ENCODE results near the gene RNF41. TPM values are rescaled to one million over a fixed set of nuclear protein-coding genes. Genes with fewer than 3 reads are reported as not detected.

The RNF41 gene
- total and polyA plus RNA-seq, 2 donors (not counting 1 experiment from before 2014, with no cell fraction given): 113 to 129 TPM

DNA sequence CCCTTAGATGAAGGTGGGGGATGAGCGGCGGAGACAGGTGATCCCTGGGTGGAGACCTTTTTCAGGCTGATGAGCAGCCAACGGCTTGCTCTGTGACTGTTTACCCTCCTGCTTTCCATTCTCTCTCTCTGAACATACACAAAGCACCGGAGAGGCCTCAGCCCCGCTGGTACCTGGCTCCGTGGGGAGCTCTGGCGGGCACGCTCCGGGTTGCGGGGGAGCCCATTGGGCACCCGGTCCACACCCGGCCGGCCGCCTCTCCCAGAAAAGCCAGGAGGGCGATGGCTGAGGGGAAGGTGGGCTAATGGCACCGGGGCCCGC, 33.0 kb downstream of the RNF41 start:
- TF ChIP-seq, protein P1, sequence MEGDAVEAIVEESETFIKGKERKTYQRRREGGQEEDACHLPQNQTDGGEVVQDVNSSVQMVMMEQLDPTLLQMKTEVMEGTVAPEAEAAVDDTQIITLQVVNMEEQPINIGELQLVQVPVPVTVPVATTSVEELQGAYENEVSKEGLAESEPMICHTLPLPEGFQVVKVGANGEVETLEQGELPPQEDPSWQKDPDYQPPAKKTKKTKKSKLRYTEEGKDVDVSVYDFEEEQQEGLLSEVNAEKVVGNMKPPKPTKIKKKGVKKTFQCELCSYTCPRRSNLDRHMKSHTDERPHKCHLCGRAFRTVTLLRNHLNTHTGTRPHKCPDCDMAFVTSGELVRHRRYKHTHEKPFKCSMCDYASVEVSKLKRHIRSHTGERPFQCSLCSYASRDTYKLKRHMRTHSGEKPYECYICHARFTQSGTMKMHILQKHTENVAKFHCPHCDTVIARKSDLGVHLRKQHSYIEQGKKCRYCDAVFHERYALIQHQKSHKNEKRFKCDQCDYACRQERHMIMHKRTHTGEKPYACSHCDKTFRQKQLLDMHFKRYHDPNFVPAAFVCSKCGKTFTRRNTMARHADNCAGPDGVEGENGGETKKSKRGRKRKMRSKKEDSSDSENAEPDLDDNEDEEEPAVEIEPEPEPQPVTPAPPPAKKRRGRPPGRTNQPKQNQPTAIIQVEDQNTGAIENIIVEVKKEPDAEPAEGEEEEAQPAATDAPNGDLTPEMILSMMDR (IDR thresholded peaks at IDR 0.05): no peak
- no peak for TF ChIP-seq EZH2 (IDR thresholded peaks at IDR 0.05; ENCODE audit: borderline replicate concordance, insufficient read depth, low read depth, low read length, poor library complexity, severe bottlenecking)
- Histone ChIP-seq H2AFZ (ENCODE audit: insufficient read depth, low read depth, low read length, poor library complexity, severe bottlenecking) (peak overlapping the region; percentile 73), H3K4me2 (replicated peaks; ENCODE audit: low read depth, low read length, poor library complexity, severe bottlenecking) (peak overlapping the region; percentile 99), H3K9me3 (ENCODE audit: control extremely low read depth in 1 of 3, control insufficient read depth in 2 of 3, insufficient read depth in 1 of 3, low read length in 2 of 3) (no peaks in the 10 kb centered on the region), H3K27ac (ENCODE audit: low read length in 2 of 2) (peak overlapping the region; percentile 30 to 62), H3K9ac (ENCODE audit: low read length) (peak overlapping the region; percentile 92), H3K4me1 (ENCODE audit: control insufficient read depth in 2 of 2, insufficient read depth in 2 of 2, low read length in 2 of 2) (peaks cover 19 to 34% of the 10 kb centered on the region in 2 donors), H3K27me3 (replicated peaks in 1 of 4; ENCODE audit: control extremely low read depth in 1 of 4, control insufficient read depth in 3 of 4, insufficient read depth in 4 of 4, low read length in 3 of 4) (no peaks in the 10 kb centered on the region), H3K36me3 (replicated peaks in 1 of 2; ENCODE audit: control extremely low read depth in 1 of 2, control insufficient read depth in 1 of 2, extremely low read depth in 1 of 2, insufficient read depth in 2 of 2, low read length in 1 of 2) (peaks cover 3 to 27% of the 10 kb centered on the region in 2 experiments), H4K20me1 (ENCODE audit: control insufficient read depth, insufficient read depth, low read length, poor library complexity, severe bottlenecking) (no peaks in the 10 kb centered on the region), H3K4me3 (ENCODE audit: control extremely low read depth in 1 of 5, extremely low read depth in 1 of 5, insufficient read depth in 1 of 5, low read depth in 2 of 5, low read length in 4 of 5) (peak overlapping the region; percentile 61 to 89 (median 80)), H3K79me2 (ENCODE audit: control insufficient read depth, insufficient read depth, low read length) (peaks cover 29% of the 10 kb centered on the region)
- DNase-seq: no peak
- H3K9me3 Mint-ChIP-seq (ENCODE audit: insufficient read depth): no peaks in the 10 kb centered on the region
- no peaks in the 10 kb centered on the region for H3K27me3 Mint-ChIP-seq
- ATAC-seq (ENCODE audit: low read depth): no peak
- intact Hi-C loops (cut with micrococcal nuclease): loop anchor here (1.0 to 10.0 kb wide), 5 partner anchors 30 to 280 kb away; partner anchors contain the start of genes MYL6, RPS26 and SPRYD4
- CTCF ChIA-PET: interaction anchor here (0.7 to 6.7 kb wide), 32 partner anchors 8 to 450 kb away, joined by 3 to 247 read pairs (median 8); partner anchors contain the start of genes ANKRD52, ESYT1, MYL6B and NABP2
- WGBS (ENCODE audit: insufficient coverage): 0% methylated on average over 11 of the region's 17 CpGs
- POLR2A ChIA-PET: interaction anchor here (0.6 to 3.2 kb wide), 13 partner anchors 13 to 1212 kb away, joined by 3 to 35 read pairs (median 6); partner anchors contain the start of genes ESYT1, MYL6, RAB5B and RNF41
- peak overlapping the region; percentile 88 for H3K4me3 Mint-ChIP-seq
- peak overlapping the region; percentile 80 for H3K27ac Mint-ChIP-seq
- peaks cover 45% of the 10 kb centered on the region for H3K4me1 Mint-ChIP-seq

DNA sequence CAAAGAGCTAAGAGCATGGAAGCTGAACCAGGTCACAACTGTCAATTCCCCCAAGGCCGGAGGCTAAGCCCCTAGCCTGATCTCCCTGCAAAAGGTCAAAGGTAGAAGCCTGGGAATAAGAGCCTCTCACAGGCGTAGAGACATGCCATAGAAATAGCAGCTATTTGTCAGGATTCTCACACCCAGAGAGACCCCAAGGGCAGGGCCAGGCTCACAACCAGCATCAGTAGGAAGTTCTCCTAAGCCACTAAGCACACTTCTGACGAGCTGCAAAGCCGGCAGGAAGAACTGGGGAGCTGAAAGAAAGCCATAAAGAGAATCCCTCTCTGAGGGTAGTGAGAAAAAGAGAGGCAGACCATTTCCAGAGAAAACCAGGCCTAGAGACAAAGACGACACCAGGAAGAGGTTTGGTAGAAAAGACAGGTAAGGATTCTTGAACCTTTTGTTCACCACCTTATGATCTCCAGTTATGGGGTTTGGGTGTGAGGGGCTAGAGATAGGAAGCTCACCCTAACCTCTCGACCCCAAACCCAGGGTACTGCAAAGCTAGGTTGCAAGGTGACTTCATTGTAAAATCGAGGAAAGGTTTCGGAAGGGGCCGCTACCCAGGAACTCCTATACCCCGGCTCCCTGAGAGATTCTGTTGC, 33.5 kb downstream of the RNF41 start:
- Histone ChIP-seq H3K79me2 (ENCODE audit: control insufficient read depth, insufficient read depth, low read length) (peaks cover 29% of the 10 kb centered on the region), H3K4me1 (ENCODE audit: control insufficient read depth in 2 of 2, insufficient read depth in 2 of 2, low read length in 2 of 2) (peaks cover 19 to 34% of the 10 kb centered on the region in 2 donors), H2AFZ (ENCODE audit: insufficient read depth, low read depth, low read length, poor library complexity, severe bottlenecking) (peak overlapping the region; percentile 73), H3K27me3 (replicated peaks in 1 of 4; ENCODE audit: control extremely low read depth in 1 of 4, control insufficient read depth in 3 of 4, insufficient read depth in 4 of 4, low read length in 3 of 4) (no peaks in the 10 kb centered on the region), H3K4me2 (replicated peaks; ENCODE audit: low read depth, low read length, poor library complexity, severe bottlenecking) (peak overlapping the region; percentile 99), H3K9ac (ENCODE audit: low read length) (peak overlapping the region; percentile 92), H3K9me3 (ENCODE audit: control extremely low read depth in 1 of 3, control insufficient read depth in 2 of 3, insufficient read depth in 1 of 3, low read length in 2 of 3) (no peaks in the 10 kb centered on the region), H3K4me3 (ENCODE audit: control extremely low read depth in 1 of 5, extremely low read depth in 1 of 5, insufficient read depth in 1 of 5, low read depth in 2 of 5, low read length in 4 of 5) (peak overlapping the region; percentile 61 to 89 (median 80)), H4K20me1 (ENCODE audit: control insufficient read depth, insufficient read depth, low read length, poor library complexity, severe bottlenecking) (no peaks in the 10 kb centered on the region), H3K27ac (ENCODE audit: low read length in 2 of 2) (peak overlapping the region; percentile 30 to 62), H3K36me3 (replicated peaks in 1 of 2; ENCODE audit: control extremely low read depth in 1 of 2, control insufficient read depth in 1 of 2, extremely low read depth in 1 of 2, insufficient read depth in 2 of 2, low read length in 1 of 2) (peaks cover 3 to 32% of the 10 kb centered on the region in 2 experiments)
- peak overlapping the region; percentile 80 for H3K27ac Mint-ChIP-seq
- H3K9me3 Mint-ChIP-seq (ENCODE audit: insufficient read depth): no peaks in the 10 kb centered on the region
- WGBS (ENCODE audit: insufficient coverage): 36% methylated on average over 3 of the region's 10 CpGs
- ATAC-seq (ENCODE audit: low read depth) (no peak), DNase-seq (no peak)
- H3K4me1 Mint-ChIP-seq: peaks cover 42% of the 10 kb centered on the region
- no peak for TF ChIP-seq EZH2 (IDR thresholded peaks at IDR 0.05; ENCODE audit: borderline replicate concordance, insufficient read depth, low read depth, low read length, poor library complexity, severe bottlenecking)
- TF ChIP-seq, protein P1 (IDR thresholded peaks at IDR 0.05): no peak
- H3K27me3 Mint-ChIP-seq: no peaks in the 10 kb centered on the region
- intact Hi-C loops (cut with micrococcal nuclease): loop anchor here (10.0 kb wide), 1 partner anchor 143 kb away; the partner anchor contains the start of gene RPS26
- ChIA-PET POLR2A (interaction anchor here (0.6 to 3.2 kb wide), 11 partner anchors 12 to 1213 kb away, joined by 3 to 35 read pairs (median 8); partner anchors contain the start of genes ESYT1, MYL6, RAB5B and RNF41), CTCF (interaction anchor here (0.7 to 6.7 kb wide), 22 partner anchors 7 to 449 kb away, joined by 3 to 247 read pairs (median 5); partner anchors contain the start of genes ANKRD52, ESYT1, MYL6B and NABP2)
- H3K4me3 Mint-ChIP-seq: peak overlapping the region; percentile 88
